Mesendoderm (in vitro differentiated cells): ENCODE results near the gene RAI14.

Experiments
- DNase-seq: peaks from one replicate; pipeline ENCODE4 v3.0.0; 2013
- H2AK5ac ChIP-seq: 2 replicates; pipeline ENCODE4 v1.6.1; 2013; ENCODE audit warnings: low read length, inconsistent platforms
- H2BK120ac ChIP-seq: 2 replicates; pipeline ENCODE4 v1.6.1; 2013; ENCODE audit warnings: low read depth, mild to moderate bottlenecking, low read length, moderate library complexity, mixed read lengths
- H2BK15ac ChIP-seq: replicated peaks from 2 replicates; pipeline ENCODE4 v1.6.1; 2013; ENCODE audit warnings: low read depth, mild to moderate bottlenecking, moderate library complexity
- H2BK5ac ChIP-seq: 2 replicates; pipeline ENCODE4 v1.6.1; 2013; ENCODE audit warnings: low read length, inconsistent platforms
- H3K18ac ChIP-seq: 2 replicates; pipeline ENCODE4 v1.6.1; 2013; ENCODE audit warnings: mild to moderate bottlenecking, low read length, mixed read lengths
- H3K23ac ChIP-seq: one replicate; pipeline ENCODE4 v1.6.1; 2013; ENCODE audit warnings: low read length
- H3K27ac ChIP-seq: 2 replicates; pipeline ENCODE4 v1.5.1; 2013; ENCODE audit warnings: low read depth, mild to moderate bottlenecking, inconsistent platforms, low read length, moderate library complexity
- H3K27me3 ChIP-seq: 2 replicates; pipeline ENCODE4 v1.6.1; 2013; ENCODE audit warnings: low read length, control low read depth, mild to moderate bottlenecking, inconsistent platforms; ENCODE audit not compliant: insufficient read depth, poor library complexity
- H3K36me3 ChIP-seq: 2 replicates; pipeline ENCODE4 v1.6.1; 2013; ENCODE audit warnings: low read length, inconsistent platforms; ENCODE audit not compliant: control insufficient read depth, insufficient read depth
- H3K4ac ChIP-seq: one replicate; pipeline ENCODE4 v1.6.1; 2013; ENCODE audit warnings: low read depth, mild to moderate bottlenecking, low read length, moderate library complexity
- H3K4me1 ChIP-seq: 2 replicates; pipeline ENCODE4 v1.6.1; 2013; ENCODE audit warnings: low read depth, low read length, inconsistent platforms; ENCODE audit not compliant: control insufficient read depth
- H3K4me2 ChIP-seq: 2 replicates; pipeline ENCODE4 v1.6.1; 2013; ENCODE audit warnings: low read length
- H3K4me3 ChIP-seq: 2 replicates; pipeline ENCODE4 v1.5.1; 2013; ENCODE audit warnings: mild to moderate bottlenecking, low read length
- H3K56ac ChIP-seq: one replicate; pipeline ENCODE4 v1.6.1; 2013; ENCODE audit warnings: low read length
- H3K79me1 ChIP-seq: 2 replicates; pipeline ENCODE4 v1.6.1; 2013; ENCODE audit warnings: low read length, inconsistent platforms
- H3K79me2 ChIP-seq: 2 replicates; pipeline ENCODE4 v1.6.1; 2013; ENCODE audit warnings: mild to moderate bottlenecking, low read length; ENCODE audit not compliant: control insufficient read depth, insufficient read depth
- H3K9ac ChIP-seq: 2 replicates; pipeline ENCODE4 v1.6.1; 2013; ENCODE audit warnings: low read length, inconsistent platforms
- H4K5ac ChIP-seq: one replicate; pipeline ENCODE4 v1.6.1; 2013; ENCODE audit warnings: low read length
- H4K8ac ChIP-seq: one replicate; pipeline ENCODE4 v1.6.1; 2013; ENCODE audit warnings: low read depth, mild to moderate bottlenecking, control low read depth, low read length, moderate library complexity
- WGBS: extraction: QIAGEN DNeasy Blood & Tissue Kit; methylation state at CpG from one replicate; pipeline ENCODE4 v1.1.7; 2013; ENCODE audit warnings: low lambda C conversion rate, missing lambda C conversion rate; ENCODE audit not compliant: insufficient coverage; ENCODE audit errors: extremely low coverage; 5-methylcytosine and 5-hydroxymethylcytosine counted together

Gene RAI14

DNA sequence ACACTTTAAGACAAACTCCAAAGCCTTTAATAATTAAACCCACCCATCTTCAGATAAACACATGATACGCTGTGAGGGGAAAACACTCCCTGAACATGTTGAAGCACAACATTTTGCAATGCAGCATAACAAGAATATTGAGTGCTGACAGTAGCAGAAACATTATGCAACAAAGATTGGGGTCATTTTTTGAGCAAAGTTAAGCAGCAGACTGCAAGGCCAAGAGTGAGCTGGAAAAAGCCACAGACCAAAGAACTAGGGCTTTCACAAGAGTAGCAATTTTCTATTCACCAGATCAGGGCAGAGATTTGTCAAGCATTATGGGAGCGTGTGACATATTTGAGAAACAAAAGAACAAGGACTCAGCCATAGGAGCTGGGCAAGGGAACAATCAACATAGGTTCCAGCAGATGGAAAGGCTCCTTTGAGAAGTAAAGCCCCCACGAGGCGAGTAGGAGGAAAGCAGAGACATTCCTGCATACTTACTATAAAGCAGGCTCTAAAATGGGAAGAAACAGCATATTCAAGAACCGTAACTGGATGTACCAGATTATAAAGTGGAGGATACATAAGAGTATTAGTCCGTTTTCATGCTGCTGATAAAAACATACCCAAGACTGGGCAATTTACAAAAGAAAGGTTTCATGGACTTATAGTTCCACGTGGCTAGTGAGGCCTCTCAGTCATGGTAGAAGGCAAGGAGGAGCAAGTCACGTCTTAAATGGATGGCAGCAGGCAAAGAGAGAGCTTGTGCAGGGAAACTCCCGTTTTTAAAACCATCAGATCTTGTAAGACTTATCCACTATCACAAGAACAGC lies 178.1 kb downstream of the RAI14 start:
- H3K56ac ChIP-seq: no peak overlapping the region
- no peak overlapping the region for H3K4me2 ChIP-seq
- H2AK5ac ChIP-seq: no peak overlapping the region
- no peak overlapping the region for H2BK5ac ChIP-seq
- H3K27me3 ChIP-seq: no peaks in the 10 kb centered on the region
- H3K4ac ChIP-seq: no peak overlapping the region
- no peak overlapping the region for H3K18ac ChIP-seq
- no peak overlapping the region for H4K8ac ChIP-seq
- H3K4me1 ChIP-seq: no peaks in the 10 kb centered on the region
- WGBS: no CpG with 5 or more reads among the region's 9 CpGs
- no peak overlapping the region for H3K23ac ChIP-seq
- no peaks in the 10 kb centered on the region for H3K79me1 ChIP-seq
- no peak overlapping the region for H3K27ac ChIP-seq
- peaks cover 2% of the 10 kb centered on the region for H3K36me3 ChIP-seq
- no peak overlapping the region for H2BK120ac ChIP-seq
- H2BK15ac ChIP-seq: no peak overlapping the region
- H3K79me2 ChIP-seq: no peaks in the 10 kb centered on the region
- DNase-seq: peak; percentile 53
- H3K4me3 ChIP-seq: no peak overlapping the region
- no peak overlapping the region for H3K9ac ChIP-seq
- H4K5ac ChIP-seq: no peak overlapping the region

DNA sequence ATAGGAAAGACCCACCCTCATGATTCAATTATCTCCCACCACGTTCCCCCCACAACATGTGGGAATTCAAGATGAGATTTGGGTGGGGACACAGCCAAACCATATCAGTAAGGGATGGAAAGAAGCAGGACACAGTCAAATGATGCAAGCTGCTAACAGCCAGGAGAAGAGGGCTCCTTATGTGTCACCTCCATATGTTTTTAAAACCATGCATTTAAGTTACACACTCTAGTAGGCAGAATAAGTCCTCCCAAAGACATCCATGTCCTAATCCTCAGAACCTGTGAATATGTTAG lies 178.6 kb downstream of the RAI14 start:
- H3K27ac ChIP-seq: no peak overlapping the region

DNA sequence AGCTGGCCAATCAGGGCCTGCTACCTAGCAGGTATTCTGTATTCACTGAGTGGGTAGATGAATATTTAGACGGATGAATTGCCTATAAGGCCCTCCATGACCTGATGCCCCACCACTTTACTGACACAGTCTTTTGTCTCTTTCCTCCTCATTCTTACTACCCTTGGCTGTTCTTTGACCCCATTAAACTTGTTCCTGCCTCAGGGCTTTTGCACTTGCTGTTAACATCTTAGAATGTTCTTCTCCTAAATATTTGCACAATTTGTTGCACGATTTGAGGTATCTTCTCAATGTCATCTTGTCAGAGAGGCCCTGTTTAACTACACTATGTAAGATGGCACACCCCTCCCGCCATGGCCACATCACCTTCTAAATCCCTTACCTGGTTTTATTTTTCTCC lies 179.5 kb downstream of the RAI14 start:
- no peak overlapping the region for H3K56ac ChIP-seq
- no peak overlapping the region for H3K4ac ChIP-seq
- H2BK15ac ChIP-seq: no peak overlapping the region
- H3K27me3 ChIP-seq: no peaks in the 10 kb centered on the region
- no peak for DNase-seq
- no peaks in the 10 kb centered on the region for H3K79me2 ChIP-seq
- H3K27ac ChIP-seq: no peak overlapping the region
- H3K18ac ChIP-seq: no peak overlapping the region
- no peak overlapping the region for H2AK5ac ChIP-seq
- peaks cover 2% of the 10 kb centered on the region for H3K36me3 ChIP-seq
- no peak overlapping the region for H3K4me2 ChIP-seq
- no peak overlapping the region for H3K4me3 ChIP-seq
- H3K9ac ChIP-seq: no peak overlapping the region
- no CpG with 5 or more reads among the region's 3 CpGs for WGBS
- no peaks in the 10 kb centered on the region for H3K4me1 ChIP-seq
- H2BK5ac ChIP-seq: no peak overlapping the region
- no peak overlapping the region for H4K8ac ChIP-seq
- no peak overlapping the region for H3K23ac ChIP-seq
- no peak overlapping the region for H4K5ac ChIP-seq
- no peaks in the 10 kb centered on the region for H3K79me1 ChIP-seq
- no peak overlapping the region for H2BK120ac ChIP-seq

More for the DNA sequence above, 178.6 kb downstream of the RAI14 start:
- DNase-seq: no peak
- Histone ChIP-seq H2BK120ac (no peak overlapping the region), H3K79me2 (no peaks in the 10 kb centered on the region), H4K8ac (no peak overlapping the region), H3K27me3 (no peaks in the 10 kb centered on the region), H2AK5ac (no peak overlapping the region), H3K36me3 (peaks cover 2% of the 10 kb centered on the region), H3K4me2 (no peak overlapping the region), H3K79me1 (no peaks in the 10 kb centered on the region), H3K56ac (no peak overlapping the region), H3K23ac (no peak overlapping the region), H2BK15ac (no peak overlapping the region), H3K9ac (no peak overlapping the region), H3K4ac (no peak overlapping the region), H3K4me3 (no peak overlapping the region), H3K18ac (no peak overlapping the region), H4K5ac (no peak overlapping the region), H3K4me1 (no peaks in the 10 kb centered on the region), H2BK5ac (no peak overlapping the region)
- WGBS: no CpG with 5 or more reads among the region's 1 CpG

DNA sequence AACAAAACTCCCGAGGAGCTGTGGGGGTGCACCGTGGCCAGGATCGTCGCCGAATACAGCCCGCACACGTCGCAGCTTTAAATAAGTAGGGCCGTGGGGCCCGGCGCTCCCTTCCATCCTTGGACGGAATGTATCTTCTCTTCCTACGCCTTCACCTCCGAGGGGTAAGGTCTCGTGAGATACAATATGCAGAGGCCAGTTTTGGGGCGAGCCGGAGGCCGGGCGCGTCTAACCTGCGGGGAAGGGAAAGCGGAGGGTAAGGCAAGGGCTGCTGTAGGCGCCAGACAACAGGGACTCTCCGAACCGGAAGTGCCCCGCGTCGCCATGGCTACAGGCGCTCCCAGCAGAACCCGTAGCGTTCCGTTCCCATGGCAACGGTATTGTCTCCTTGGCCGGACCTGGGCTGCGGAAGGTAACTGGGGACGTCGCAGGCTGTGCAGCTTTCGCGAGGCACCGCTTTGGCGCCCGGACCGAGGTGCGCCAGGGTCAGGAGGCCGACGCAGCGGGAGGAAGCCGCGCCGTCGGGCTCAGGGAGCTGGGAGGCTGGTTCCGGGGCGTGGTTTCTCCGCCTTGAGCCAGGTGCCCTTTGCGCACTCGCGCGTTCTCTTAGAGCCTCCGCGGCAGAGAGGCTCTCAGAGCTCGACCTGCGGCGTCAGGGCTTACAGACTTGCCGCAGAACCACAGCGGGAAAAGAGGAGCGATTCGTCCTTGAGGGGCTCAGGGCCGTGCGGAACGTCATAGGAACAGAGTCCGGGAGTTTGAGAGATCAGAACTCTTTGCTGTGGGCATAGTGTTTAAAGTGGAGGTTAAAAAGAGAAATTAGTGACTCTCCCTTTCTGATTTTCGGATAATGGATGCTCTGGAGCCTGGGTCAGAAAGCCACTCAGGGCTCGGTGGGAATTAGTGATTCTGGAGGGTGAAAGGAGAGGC lies 182.9 kb downstream of the RAI14 start, which contains the start of gene TTC23L:
TSS of gene TTC23L (plus strand) at position 380 of the 930 bp plus-strand sequence. CDS start 1,508 bp downstream, outside the sequence.
- Histone ChIP-seq H2AK5ac (no peak within 1 kb of the TSS), H4K8ac (no peak within 1 kb of the TSS), H3K4ac (no peak within 1 kb of the TSS), H2BK5ac (no peak within 1 kb of the TSS), H3K23ac (no peak within 1 kb of the TSS), H2BK15ac (no peak within 1 kb of the TSS), H3K27ac (peak within 1 kb of the TSS; percentile 61), H3K4me2 (peak within 1 kb of the TSS; percentile 75), H3K36me3 (no peaks in the 10 kb centered on the region), H3K27me3 (no peaks in the 10 kb centered on the region), H4K5ac (no peak within 1 kb of the TSS), H3K18ac (no peak within 1 kb of the TSS), H3K56ac (peak within 1 kb of the TSS; percentile 85), H3K4me3 (peak within 1 kb of the TSS; percentile 50), H2BK120ac (no peak within 1 kb of the TSS), H3K4me1 (no peaks in the 10 kb centered on the region), H3K79me1 (no peaks in the 10 kb centered on the region), H3K79me2 (no peaks in the 10 kb centered on the region), H3K9ac (peak within 1 kb of the TSS; percentile 67)
- no CpG with 5 or more reads among the region's 73 CpGs for WGBS
- DNase-seq: peak; percentile 99

DNA sequence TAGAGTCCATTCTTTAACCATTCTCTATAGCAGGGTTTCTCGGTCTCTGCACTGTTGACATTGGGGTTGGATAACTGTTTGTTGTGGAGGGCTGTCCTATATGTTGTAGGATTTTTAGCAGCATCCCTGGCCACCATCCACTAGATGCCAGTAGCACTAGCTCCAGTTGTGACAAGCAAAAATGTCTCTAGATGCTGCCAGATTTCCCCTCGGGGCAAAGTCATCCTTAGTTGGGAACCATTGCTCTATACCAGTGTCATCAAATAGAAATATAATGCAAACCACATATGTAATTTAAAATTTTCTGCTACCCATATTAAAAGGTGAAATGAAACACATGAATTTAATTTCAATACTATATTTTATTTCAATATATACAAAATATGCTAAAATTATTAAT lies 185.7 kb downstream of the RAI14 start:
- Histone ChIP-seq H2AK5ac (no peak overlapping the region), H3K36me3 (no peaks in the 10 kb centered on the region), H2BK15ac (no peak overlapping the region), H3K4me1 (no peaks in the 10 kb centered on the region), H3K27me3 (no peaks in the 10 kb centered on the region), H3K4ac (no peak overlapping the region), H2BK120ac (no peak overlapping the region), H3K27ac (no peak overlapping the region), H3K79me1 (no peaks in the 10 kb centered on the region), H3K56ac (no peak overlapping the region), H3K9ac (no peak overlapping the region), H4K5ac (no peak overlapping the region), H3K79me2 (no peaks in the 10 kb centered on the region), H3K4me2 (no peak overlapping the region), H4K8ac (no peak overlapping the region), H3K18ac (no peak overlapping the region), H2BK5ac (no peak overlapping the region), H3K23ac (no peak overlapping the region), H3K4me3 (no peak overlapping the region)
- DNase-seq: peak; percentile 16
- no CpG with 5 or more reads among the region's 2 CpGs for WGBS
